HepG2 (cell line): ENCODE data around the gene TMEM217. TPM values are rescaled to one million over a fixed set of nuclear protein-coding genes. Genes with fewer than 3 reads are reported as not detected.

Experiments
- ATAC-seq: fragments of 200-7000 bp; cut with Tn5 transposase; 3 replicates; pipeline ENCODE4 v1.9.1; 2020; ENCODE audit warnings: mild to moderate bottlenecking, moderate library complexity
- BruUV-seq: library from RNA; stranded (reverse); fragments of 400-500 nt; replicated peaks from 2 replicates; lab custom pipeline; 2021; lab: Mats Ljungman, UMichigan
- CTCF ChIA-PET: fragments of 300-600 bp; formaldehyde crosslinking; extraction: SDS; loops from one replicate; lab custom pipeline; 2021; ENCODE audit warnings: low total read pairs, inconsistent platforms, low intra/inter-chr PET ratio; lab: Yijun Ruan, JAX
- POLR2A ChIA-PET: fragments of 350-600 bp; sonication (Branson Sonifier 250); formaldehyde crosslinking; loops from one replicate; lab custom pipeline; 2020; ENCODE audit warnings: antibody characterized with exemption, inconsistent platforms; lab: Yijun Ruan, JAX
- DNase-seq: peaks from one replicate; pipeline ENCODE4 v3.0.0-alpha.2; 2015; ENCODE audit warnings: low spot score
- FAIRE-seq: peaks from 3 replicates; lab custom pipeline; 2011; peaks lifted over from hg19 to GRCh38; lab: Jason Lieb, UNC
- H2AFZ ChIP-seq: one replicate; pipeline ENCODE4 v1.6.1; 2011; ENCODE audit warnings: low read length, inconsistent platforms
- H3K27ac ChIP-seq: fragments of 300-600 bp; 3 replicates; pipeline ENCODE4 v1.8.0; 2011; ENCODE audit warnings: mixed run types, mild to moderate bottlenecking, mixed read lengths, low read length, inconsistent platforms; ENCODE audit not compliant: insufficient read depth; ENCODE audit errors: extremely low read length
- H3K27me3 ChIP-seq, 2 experiments: fragments of 200-600 bp in 1 of 2; 2 replicates in 1 of 2; 3 replicates in 1 of 2; pipeline versions ENCODE4 v1.6.0 to v1.8.0; 2011; ENCODE audit warnings: low read length in 2 of 2, mild to moderate bottlenecking in 2 of 2, moderate library complexity in 2 of 2, inconsistent platforms in 1 of 2; ENCODE audit not compliant: insufficient read depth in 2 of 2, control insufficient read depth in 1 of 2
- H3K36me3 ChIP-seq, 2 experiments: fragments of 200-600 bp in 1 of 2; replicated peaks in 1 of 2; 2 replicates in 1 of 2; 3 replicates in 1 of 2; pipeline versions ENCODE4 v1.5.1 to v1.8.0; 2011; ENCODE audit warnings: low read length in 2 of 2, inconsistent platforms in 1 of 2; ENCODE audit not compliant: insufficient read depth in 2 of 2, control insufficient read depth in 1 of 2
- H3K4me1 ChIP-seq: 2 replicates; pipeline ENCODE4 v1.5.1; 2012; ENCODE audit warnings: low read length, inconsistent platforms; ENCODE audit not compliant: insufficient read depth
- H3K4me2 ChIP-seq: 2 replicates; pipeline ENCODE4 v1.6.0; 2011; ENCODE audit warnings: low read depth, low read length, inconsistent platforms
- H3K4me3 ChIP-seq, 3 experiments: fragments of 200-600 bp in 1 of 3; sonication (generic), shearing (Covaris generic) in 1 of 3; replicated peaks in 1 of 3; 2 replicates each; pipeline ENCODE4 v1.5.1; 2011 to 2016; ENCODE audit warnings: low read length in 3 of 3, inconsistent platforms in 2 of 3, low read depth in 2 of 3, mild to moderate bottlenecking in 2 of 3, control low read depth in 1 of 3, mixed read lengths in 1 of 3; ENCODE audit not compliant: insufficient read depth in 1 of 3
- H3K79me2 ChIP-seq: one replicate; pipeline ENCODE4 v1.6.1; 2011; ENCODE audit warnings: low read length, inconsistent platforms; ENCODE audit not compliant: insufficient read depth
- H3K9ac ChIP-seq: 2 replicates; pipeline ENCODE4 v1.6.0; 2011; ENCODE audit warnings: mild to moderate bottlenecking, low read depth, low read length, inconsistent platforms; ENCODE audit not compliant: insufficient read depth
- H3K9me3 ChIP-seq: 2 replicates; pipeline ENCODE4 v1.5.1; 2012; ENCODE audit warnings: mild to moderate bottlenecking, low read length
- H4K20me1 ChIP-seq: 2 replicates; pipeline ENCODE4 v1.6.0; 2011; ENCODE audit warnings: inconsistent platforms, mild to moderate bottlenecking, low read length, moderate library complexity; ENCODE audit not compliant: insufficient read depth
- DMAP1 ChIP-seq: IDR thresholded peaks from 2 replicates; pipeline ENCODE4 v1.6.1; 2016
- HOXA9 ChIP-seq: sonication (generic); formaldehyde crosslinking; IDR thresholded peaks from 2 replicates; pipeline ENCODE4 v1.8.1; 2022; ENCODE audit warnings: missing genetic modification reagents, mild to moderate bottlenecking, moderate library complexity, borderline replicate concordance
- KDM6A ChIP-seq: IDR thresholded peaks from 2 replicates; pipeline ENCODE4 v1.6.1; 2016; ENCODE audit warnings: low read depth
- MED1 ChIP-seq: sonication (generic); formaldehyde crosslinking; IDR thresholded peaks from 2 replicates; pipeline ENCODE4 v1.4.0; 2020; ENCODE audit warnings: missing genetic modification reagents
- MLLT10 ChIP-seq: sonication (generic); formaldehyde crosslinking; IDR thresholded peaks from 2 replicates; pipeline ENCODE4 v1.4.0; 2020; ENCODE audit warnings: missing genetic modification reagents
- NKX3-1 ChIP-seq: sonication (generic); formaldehyde crosslinking; IDR thresholded peaks from 2 replicates; pipeline ENCODE4 v1.5.0; 2020; ENCODE audit warnings: missing genetic modification reagents
- NONO ChIP-seq, 2 experiments: fragments of 450-650 bp in 1 of 2; sonication (generic) in 1 of 2; formaldehyde crosslinking in 1 of 2; IDR thresholded peaks in 1 of 2; conservative IDR thresholded peaks in 1 of 2; 2 replicates each; pipeline versions ENCODE4 v1.6.1 to v1.8.0; 2017 to 2022; ENCODE audit warnings: mild to moderate bottlenecking in 1 of 2, missing genetic modification reagents in 1 of 2, moderate library complexity in 1 of 2
- RXRB ChIP-seq: IDR thresholded peaks from 2 replicates; pipeline ENCODE4 v1.6.1; 2016; ENCODE audit warnings: borderline replicate concordance, missing genetic modification reagents, missing compliant biosample characterization
- SAP130 ChIP-seq: IDR thresholded peaks from 2 replicates; pipeline ENCODE4 v1.6.1; 2016; ENCODE audit warnings: low read depth
- ZNF326 ChIP-seq: sonication (generic); formaldehyde crosslinking; IDR thresholded peaks from 2 replicates; pipeline ENCODE4 v1.4.0; 2020; ENCODE audit warnings: missing genetic modification reagents, borderline replicate concordance
- ZNF350 ChIP-seq: sonication (generic); formaldehyde crosslinking; IDR thresholded peaks from 2 replicates; pipeline ENCODE4 v1.4.0; 2020; ENCODE audit warnings: mild to moderate bottlenecking, low read depth, missing genetic modification reagents, borderline replicate concordance
- ZNF430 ChIP-seq: sonication (generic); formaldehyde crosslinking; IDR thresholded peaks from 2 replicates; pipeline ENCODE4 v1.9.0; 2021; ENCODE audit warnings: mild to moderate bottlenecking, missing genetic modification reagents
- ZNF549 ChIP-seq: sonication (generic); formaldehyde crosslinking; IDR thresholded peaks from 2 replicates; pipeline ENCODE4 v1.5.0; 2020; ENCODE audit warnings: missing genetic modification reagents
- ZNF614 ChIP-seq: IDR thresholded peaks from 2 replicates; pipeline ENCODE4 v1.6.1; 2018; ENCODE audit warnings: missing biosample characterization, missing genetic modification reagents, inconsistent platforms, borderline replicate concordance
- ZNF780A ChIP-seq: sonication (generic); formaldehyde crosslinking; IDR thresholded peaks from 2 replicates; pipeline ENCODE4 v1.8.0; 2022; ENCODE audit warnings: mild to moderate bottlenecking, missing genetic modification reagents, moderate library complexity
- ZSCAN25 ChIP-seq: sonication (generic); formaldehyde crosslinking; IDR thresholded peaks from 2 replicates; pipeline ENCODE4 v1.8.0; 2022; ENCODE audit warnings: mild to moderate bottlenecking, missing genetic modification reagents
- WGBS: methylation state at CpG from one replicate; pipeline ENCODE4 v1.1.6; 2017; ENCODE audit warnings: low lambda C conversion rate; 5-methylcytosine and 5-hydroxymethylcytosine counted together
- in situ Hi-C: cut with HindIII; loops from 2 replicates; pipeline ENCODE4 v1.10.0; 2017; ENCODE audit warnings: low pct_unique_long_range_greater_than_20kb; ENCODE audit not compliant: extremely low pct_ligation_motif_present
- intact Hi-C: fragments of 100-400 bp; cut with micrococcal nuclease; formaldehyde crosslinking; loops from one replicate; pipeline ENCODE4 v1.10.0; 2022; ENCODE audit not compliant: unreplicated experiment
- polyA plus RNA-seq, 8 experiments: library from polyadenylated mRNA; depleted of rRNA in 3 of 8; stranded (reverse) in 7 of 8; unstranded in 1 of 8; fragments of >200 nt; fragmentation: Illumina TruSeq in 4 of 8; extraction: Trizol in 4 of 8; gene quantifications; 2 replicates each; pipeline versions ENCODE4 v1.2.1 to v1.2.3, GENCODE V29; 2011 to 2016; ENCODE audit warnings: low read depth in 4 of 8, missing spikeins in 1 of 8, mixed read lengths in 1 of 8; ENCODE audit not compliant: insufficient read depth in 1 of 8
- total RNA-seq, 5 experiments: library from RNA; depleted of rRNA; stranded (reverse); fragments of >200 nt; fragmentation: Illumina TruSeq; extraction: Trizol; gene quantifications; 2 replicates each; pipeline ENCODE4 v1.2.3, GENCODE V29; 2016; ENCODE audit warnings: low read depth in 1 of 5
- TF ChIP-seq, protein P1 (sequence below): IDR thresholded peaks from 2 replicates; pipeline ENCODE4 v1.6.1; 2016; ENCODE audit warnings: low read depth
- TF ChIP-seq, protein P2 (sequence below): sonication (generic); formaldehyde crosslinking; IDR thresholded peaks from 2 replicates; pipeline ENCODE4 v1.5.1; 2020; ENCODE audit warnings: mild to moderate bottlenecking, missing genetic modification reagents, moderate library complexity
- TF ChIP-seq, protein P3 (sequence below): sonication (generic); formaldehyde crosslinking; IDR thresholded peaks from 2 replicates; pipeline ENCODE4 v1.4.0; 2020; ENCODE audit warnings: mild to moderate bottlenecking, missing genetic modification reagents
- TF ChIP-seq, protein P4 (sequence below): sonication (generic); formaldehyde crosslinking; IDR thresholded peaks from 2 replicates; pipeline ENCODE4 v1.5.0; 2020; ENCODE audit warnings: missing genetic modification reagents, mild to moderate bottlenecking, borderline replicate concordance

The TMEM217 gene
- total and polyA plus RNA-seq, 2 of the 13 experiments (the other 11 are each of a cell fraction or from before 2014, with no cell fraction given) = 2.3 to 3.4 TPM

DNA sequence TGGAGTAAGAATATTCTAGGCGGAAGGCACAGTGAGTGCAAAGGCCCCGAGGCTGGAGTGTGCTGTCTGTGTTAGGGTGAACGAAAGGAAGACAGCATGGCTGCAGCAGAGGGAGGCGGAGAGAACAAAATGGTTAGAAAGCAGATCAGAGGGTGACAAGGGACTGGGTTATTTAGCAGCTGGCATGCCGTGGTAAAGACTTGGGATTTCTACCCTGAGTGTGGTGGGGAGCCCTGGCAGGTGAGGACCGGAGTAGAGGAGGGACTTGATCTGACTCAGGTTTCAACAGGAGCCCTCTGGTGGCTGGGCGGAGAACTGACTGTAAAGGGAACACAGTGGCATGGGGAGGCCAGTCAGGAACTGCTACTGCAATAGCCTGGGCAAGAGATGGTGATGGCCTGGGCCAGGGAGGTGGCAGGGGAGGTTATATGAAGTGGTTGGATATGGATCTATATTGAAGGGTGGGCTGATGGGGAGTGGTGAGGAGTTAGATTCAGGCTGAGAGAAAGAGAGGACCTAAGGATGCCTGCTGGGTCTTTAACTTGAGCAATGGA, 50.0 kb downstream of the TMEM217 start:
- FAIRE-seq = peak; percentile 92
- Histone ChIP-seq H3K4me1 (peaks cover 35% of the 10 kb centered on the region), H3K27me3 (peaks cover 2 to 13% of the 10 kb centered on the region in 2 experiments; a peak in 2 of 5 replicates), H3K9ac (no peak overlapping the region), H3K79me2 (no peaks in the 10 kb centered on the region), H3K9me3 (no peaks in the 10 kb centered on the region), H3K4me2 (no peak overlapping the region), H3K27ac (no peak overlapping the region), H3K4me3 (no peak overlapping the region), H3K36me3 (no peaks in the 10 kb centered on the region), H4K20me1 (no peaks in the 10 kb centered on the region), H2AFZ (no peak overlapping the region)
- BruUV-seq = no TSS peak
- 48% methylated on average over 7 of the region's 7 CpGs for WGBS
- peak; percentile 87 for DNase-seq
- POLR2A ChIA-PET = interaction anchor here (1.2 to 2.3 kb wide), 3 partner anchors 35 to 190 kb away, joined by 3 to 7 read pairs (median 5); no protein-coding TSS in a partner anchor
- in situ Hi-C loops = loop anchor here (5.0 kb wide), 2 partner anchors 156 to 186 kb away; no protein-coding TSS in a partner anchor
- CTCF ChIA-PET = interaction anchor here (1.0 to 10.6 kb wide), 7 partner anchors 35 to 442 kb away, joined by 3 to 268 read pairs (median 7); no protein-coding TSS in a partner anchor
- peak; percentile 89 for ATAC-seq
- intact Hi-C loops = loop anchor here (1.0 kb wide), 1 partner anchor 36 kb away; no protein-coding TSS in a partner anchor
- no peak for TF ChIP-seq ZNF780A (CRISPR knock-in tag)
- TF ChIP-seq MLLT10 (CRISPR knock-in tag) = no peak
- no peak for TF ChIP-seq ZNF326 (CRISPR knock-in tag)
- TF ChIP-seq, protein P1, sequence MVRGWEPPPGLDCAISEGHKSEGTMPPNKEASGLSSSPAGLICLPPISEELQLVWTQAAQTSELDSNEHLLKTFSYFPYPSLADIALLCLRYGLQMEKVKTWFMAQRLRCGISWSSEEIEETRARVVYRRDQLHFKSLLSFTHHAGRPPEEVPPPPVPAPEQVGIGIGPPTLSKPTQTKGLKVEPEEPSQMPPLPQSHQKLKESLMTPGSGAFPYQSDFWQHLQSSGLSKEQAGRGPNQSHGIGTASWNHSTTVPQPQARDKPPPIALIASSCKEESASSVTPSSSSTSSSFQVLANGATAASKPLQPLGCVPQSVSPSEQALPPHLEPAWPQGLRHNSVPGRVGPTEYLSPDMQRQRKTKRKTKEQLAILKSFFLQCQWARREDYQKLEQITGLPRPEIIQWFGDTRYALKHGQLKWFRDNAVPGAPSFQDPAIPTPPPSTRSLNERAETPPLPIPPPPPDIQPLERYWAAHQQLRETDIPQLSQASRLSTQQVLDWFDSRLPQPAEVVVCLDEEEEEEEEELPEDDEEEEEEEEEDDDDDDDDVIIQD (CRISPR knock-in tag) = no peak
- TF ChIP-seq DMAP1 = no peak
- no peak for TF ChIP-seq KDM6A
- TF ChIP-seq MED1 (CRISPR knock-in tag) = peak; percentile 50; the same call in 1 of the 2 replicates
- TF ChIP-seq NONO (IDR thresholded peaks at IDR 0.05) = no peak
- no peak for TF ChIP-seq NONO (CRISPR knock-in tag; conservative IDR thresholded peaks at IDR 0.05)
- 0 out of 2 replicates have a peak, but pooled peaks have one; percentile 35 for TF ChIP-seq ZNF430 (CRISPR knock-in tag)
- no peak for TF ChIP-seq ZSCAN25 (CRISPR knock-in tag)
- TF ChIP-seq RXRB (CRISPR knock-in tag) = peak; percentile 61
- no peak for TF ChIP-seq ZNF549 (CRISPR knock-in tag)
- TF ChIP-seq, protein P2, sequence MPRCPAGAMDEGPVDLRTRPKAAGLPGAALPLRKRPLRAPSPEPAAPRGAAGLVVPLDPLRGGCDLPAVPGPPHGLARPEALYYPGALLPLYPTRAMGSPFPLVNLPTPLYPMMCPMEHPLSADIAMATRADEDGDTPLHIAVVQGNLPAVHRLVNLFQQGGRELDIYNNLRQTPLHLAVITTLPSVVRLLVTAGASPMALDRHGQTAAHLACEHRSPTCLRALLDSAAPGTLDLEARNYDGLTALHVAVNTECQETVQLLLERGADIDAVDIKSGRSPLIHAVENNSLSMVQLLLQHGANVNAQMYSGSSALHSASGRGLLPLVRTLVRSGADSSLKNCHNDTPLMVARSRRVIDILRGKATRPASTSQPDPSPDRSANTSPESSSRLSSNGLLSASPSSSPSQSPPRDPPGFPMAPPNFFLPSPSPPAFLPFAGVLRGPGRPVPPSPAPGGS (CRISPR knock-in tag) = no peak
- TF ChIP-seq ZNF350 (CRISPR knock-in tag) = peak; percentile 29; the same call in 1 of the 2 replicates
- TF ChIP-seq, protein P3, sequence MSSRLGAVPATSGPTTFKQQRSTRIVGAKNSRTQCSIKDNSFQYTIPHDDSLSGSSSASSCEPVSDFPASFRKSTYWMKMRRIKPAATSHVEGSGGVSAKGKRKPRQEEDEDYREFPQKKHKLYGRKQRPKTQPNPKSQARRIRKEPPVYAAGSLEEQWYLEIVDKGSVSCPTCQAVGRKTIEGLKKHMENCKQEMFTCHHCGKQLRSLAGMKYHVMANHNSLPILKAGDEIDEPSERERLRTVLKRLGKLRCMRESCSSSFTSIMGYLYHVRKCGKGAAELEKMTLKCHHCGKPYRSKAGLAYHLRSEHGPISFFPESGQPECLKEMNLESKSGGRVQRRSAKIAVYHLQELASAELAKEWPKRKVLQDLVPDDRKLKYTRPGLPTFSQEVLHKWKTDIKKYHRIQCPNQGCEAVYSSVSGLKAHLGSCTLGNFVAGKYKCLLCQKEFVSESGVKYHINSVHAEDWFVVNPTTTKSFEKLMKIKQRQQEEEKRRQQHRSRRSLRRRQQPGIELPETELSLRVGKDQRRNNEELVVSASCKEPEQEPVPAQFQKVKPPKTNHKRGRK (CRISPR knock-in tag) = no peak
- no peak for TF ChIP-seq HOXA9 (CRISPR knock-in tag)
- TF ChIP-seq NKX3-1 = no peak
- TF ChIP-seq, protein P4, sequence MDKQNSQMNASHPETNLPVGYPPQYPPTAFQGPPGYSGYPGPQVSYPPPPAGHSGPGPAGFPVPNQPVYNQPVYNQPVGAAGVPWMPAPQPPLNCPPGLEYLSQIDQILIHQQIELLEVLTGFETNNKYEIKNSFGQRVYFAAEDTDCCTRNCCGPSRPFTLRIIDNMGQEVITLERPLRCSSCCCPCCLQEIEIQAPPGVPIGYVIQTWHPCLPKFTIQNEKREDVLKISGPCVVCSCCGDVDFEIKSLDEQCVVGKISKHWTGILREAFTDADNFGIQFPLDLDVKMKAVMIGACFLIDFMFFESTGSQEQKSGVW (CRISPR knock-in tag) = no peak
- peak; percentile 58; the same call in 1 of the 2 replicates for TF ChIP-seq ZNF614
- TF ChIP-seq SAP130 (CRISPR knock-in tag) = peak; percentile 46
